ENCODE measurements around the gene ONECUT2. TPM values are rescaled to one million over a fixed set of nuclear protein-coding genes. Genes with fewer than 3 reads are reported as not detected.

The ONECUT2 gene
- total RNA-seq, 2 donors from 2014 or later: 1.9 to 3.6 TPM

DNA sequence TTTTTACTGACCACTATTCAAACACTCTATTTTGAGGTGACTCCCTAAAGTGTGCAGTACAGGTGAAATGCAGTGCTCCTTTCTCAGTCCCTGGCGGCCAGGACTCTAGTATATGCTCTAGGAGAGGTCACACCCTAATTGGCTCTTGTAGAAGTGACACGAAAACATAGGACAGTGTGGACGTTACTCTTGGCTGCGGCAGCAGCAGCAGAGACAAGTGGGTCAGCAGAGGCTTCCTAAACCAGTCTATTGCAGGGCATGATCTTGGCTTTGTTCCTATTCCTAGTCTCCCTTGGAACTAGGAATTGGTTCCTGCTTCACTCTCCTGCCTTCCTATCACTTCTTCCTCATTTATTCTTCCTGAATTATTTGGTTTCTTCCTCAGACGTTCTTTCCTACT lies 10.1 kb upstream of the ONECUT2 start:
- TF ChIP-seq, protein P1, sequence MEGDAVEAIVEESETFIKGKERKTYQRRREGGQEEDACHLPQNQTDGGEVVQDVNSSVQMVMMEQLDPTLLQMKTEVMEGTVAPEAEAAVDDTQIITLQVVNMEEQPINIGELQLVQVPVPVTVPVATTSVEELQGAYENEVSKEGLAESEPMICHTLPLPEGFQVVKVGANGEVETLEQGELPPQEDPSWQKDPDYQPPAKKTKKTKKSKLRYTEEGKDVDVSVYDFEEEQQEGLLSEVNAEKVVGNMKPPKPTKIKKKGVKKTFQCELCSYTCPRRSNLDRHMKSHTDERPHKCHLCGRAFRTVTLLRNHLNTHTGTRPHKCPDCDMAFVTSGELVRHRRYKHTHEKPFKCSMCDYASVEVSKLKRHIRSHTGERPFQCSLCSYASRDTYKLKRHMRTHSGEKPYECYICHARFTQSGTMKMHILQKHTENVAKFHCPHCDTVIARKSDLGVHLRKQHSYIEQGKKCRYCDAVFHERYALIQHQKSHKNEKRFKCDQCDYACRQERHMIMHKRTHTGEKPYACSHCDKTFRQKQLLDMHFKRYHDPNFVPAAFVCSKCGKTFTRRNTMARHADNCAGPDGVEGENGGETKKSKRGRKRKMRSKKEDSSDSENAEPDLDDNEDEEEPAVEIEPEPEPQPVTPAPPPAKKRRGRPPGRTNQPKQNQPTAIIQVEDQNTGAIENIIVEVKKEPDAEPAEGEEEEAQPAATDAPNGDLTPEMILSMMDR (conservative IDR thresholded peaks at IDR 0.05): no peak
- Histone ChIP-seq H3K4me3 (ENCODE audit: low read length) (no peak overlapping the region), H3K9me3 (ENCODE audit: control insufficient read depth, low read length) (no peaks in the 10 kb centered on the region), H3K9ac (ENCODE audit: extremely low read depth, low read length, poor library complexity, severe bottlenecking) (no peak overlapping the region), H3K36me3 (ENCODE audit: control insufficient read depth, insufficient read depth, low read length) (no peaks in the 10 kb centered on the region), H3K27ac (ENCODE audit: low read depth, low read length) (no peak overlapping the region), H3K4me1 (ENCODE audit: control insufficient read depth, insufficient read depth, low read length) (peaks cover 6% of the 10 kb centered on the region), H3K27me3 (ENCODE audit: control insufficient read depth, insufficient read depth, low read length, poor library complexity, severe bottlenecking) (peaks cover 68% of the 10 kb centered on the region)
- peaks cover 63% of the 10 kb centered on the region for H3K27me3 Mint-ChIP-seq (ENCODE audit: insufficient read depth)
- DNase-seq: no peak
- peaks cover 7% of the 10 kb centered on the region for H3K4me1 Mint-ChIP-seq
- no peak overlapping the region for H3K4me3 Mint-ChIP-seq
- no peaks in the 10 kb centered on the region for H3K36me3 Mint-ChIP-seq (ENCODE audit: low read depth)
- peaks cover 2% of the 10 kb centered on the region for H3K9me3 Mint-ChIP-seq
- H3K27ac Mint-ChIP-seq: no peak overlapping the region
- WGBS, 2 experiments (ENCODE audit: insufficient coverage in 1 of 2, insufficient read length in 1 of 2): 88 to 100% methylated on average over 4 to 5 of the region's 5 CpGs

DNA sequence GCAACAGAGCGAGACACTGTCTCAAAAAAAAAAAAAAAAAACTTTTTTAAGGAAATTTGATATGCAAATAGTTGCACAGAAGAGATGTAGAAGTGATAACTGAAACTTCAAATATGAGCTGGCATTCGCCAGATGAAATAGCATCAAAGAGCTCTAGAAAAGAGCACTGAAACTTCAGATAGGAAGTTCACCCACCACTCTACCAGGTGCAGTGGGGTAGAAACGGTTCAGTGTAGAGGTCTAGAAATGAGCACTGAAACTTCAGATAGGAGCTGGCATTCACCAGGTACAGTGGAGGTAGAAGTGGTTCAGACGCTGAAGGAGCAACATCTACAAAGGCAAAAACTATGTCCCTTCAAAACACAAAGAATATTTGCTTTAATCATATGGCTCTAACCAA lies 9.0 kb upstream of the ONECUT2 start:
- H3K4me3 ChIP-seq (ENCODE audit: low read length): no peak overlapping the region
- peaks cover 79% of the 10 kb centered on the region for H3K27me3 ChIP-seq (ENCODE audit: control insufficient read depth, insufficient read depth, low read length, poor library complexity, severe bottlenecking)
- H3K9me3 ChIP-seq (ENCODE audit: control insufficient read depth, low read length): no peaks in the 10 kb centered on the region
- no peak overlapping the region for H3K9ac ChIP-seq (ENCODE audit: extremely low read depth, low read length, poor library complexity, severe bottlenecking)
- peaks cover 2% of the 10 kb centered on the region for H3K9me3 Mint-ChIP-seq
- TF ChIP-seq, protein P1 (conservative IDR thresholded peaks at IDR 0.05): no peak
- no peaks in the 10 kb centered on the region for H3K36me3 ChIP-seq (ENCODE audit: control insufficient read depth, insufficient read depth, low read length)
- H3K27ac Mint-ChIP-seq: no peak overlapping the region
- H3K4me1 Mint-ChIP-seq: peaks cover 14% of the 10 kb centered on the region
- 82% methylated on average over 3 of the region's 4 CpGs; no CpG with 5 or more reads in 1 of the 2 experiments for WGBS, 2 experiments (ENCODE audit: insufficient coverage in 1 of 2, insufficient read length in 1 of 2)
- peaks cover 13% of the 10 kb centered on the region for H3K4me1 ChIP-seq (ENCODE audit: control insufficient read depth, insufficient read depth, low read length)
- H3K27ac ChIP-seq (ENCODE audit: low read depth, low read length): no peak overlapping the region
- no peak overlapping the region for H3K4me3 Mint-ChIP-seq
- H3K36me3 Mint-ChIP-seq (ENCODE audit: low read depth): no peaks in the 10 kb centered on the region
- DNase-seq: no peak
- peaks cover 73% of the 10 kb centered on the region for H3K27me3 Mint-ChIP-seq (ENCODE audit: insufficient read depth)

DNA sequence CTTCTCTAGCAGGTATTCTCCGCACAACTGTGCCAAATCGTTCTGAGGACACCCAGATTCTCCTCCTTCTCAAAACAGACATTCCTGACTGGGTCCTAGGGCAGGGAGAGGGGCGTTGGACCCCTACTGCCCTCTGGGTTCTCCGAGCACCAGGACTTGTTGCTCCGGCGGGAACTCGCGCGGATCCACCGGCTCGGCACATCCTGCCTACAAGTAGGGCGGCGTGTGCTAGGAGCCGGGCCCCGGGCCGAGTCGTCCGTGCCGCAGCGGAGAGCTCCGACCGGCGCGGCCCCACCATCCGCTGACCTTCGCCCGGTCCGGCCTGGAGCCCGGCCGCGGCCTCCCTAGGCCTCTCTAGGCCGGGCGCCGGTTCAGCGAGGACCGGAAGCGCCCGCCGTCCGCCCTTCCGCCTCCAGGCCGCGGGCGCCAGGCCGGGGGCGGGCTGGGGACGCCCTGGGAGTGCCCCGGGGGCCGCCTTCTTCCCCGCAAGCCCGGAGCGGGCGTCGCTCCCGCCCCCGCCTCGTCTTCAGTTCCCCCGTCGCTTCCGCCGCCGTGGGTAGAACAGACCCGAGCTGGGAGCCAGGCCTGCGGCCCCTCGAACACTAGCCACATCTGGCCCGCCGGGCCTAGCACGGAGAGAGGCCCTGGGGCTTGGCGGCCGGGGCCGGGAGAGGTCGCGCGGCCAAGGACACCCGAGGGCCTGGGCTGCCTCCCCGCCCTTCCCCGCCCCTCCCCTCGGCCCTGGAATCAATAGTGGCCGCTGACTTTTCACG lies 7.6 kb upstream of the ONECUT2 start:
- no peaks in the 10 kb centered on the region for H3K36me3 Mint-ChIP-seq (ENCODE audit: low read depth)
- Histone ChIP-seq H3K4me1 (ENCODE audit: control insufficient read depth, insufficient read depth, low read length) (peaks cover 13% of the 10 kb centered on the region), H3K9me3 (ENCODE audit: control insufficient read depth, low read length) (no peaks in the 10 kb centered on the region), H3K27me3 (ENCODE audit: control insufficient read depth, insufficient read depth, low read length, poor library complexity, severe bottlenecking) (peaks cover 93% of the 10 kb centered on the region), H3K9ac (ENCODE audit: extremely low read depth, low read length, poor library complexity, severe bottlenecking) (no peak overlapping the region), H3K4me3 (ENCODE audit: low read length) (no peak overlapping the region), H3K36me3 (ENCODE audit: control insufficient read depth, insufficient read depth, low read length) (no peaks in the 10 kb centered on the region), H3K27ac (ENCODE audit: low read depth, low read length) (no peak overlapping the region)
- peaks cover 26% of the 10 kb centered on the region for H3K4me1 Mint-ChIP-seq
- peak; percentile 81 for DNase-seq
- H3K27ac Mint-ChIP-seq: no peak overlapping the region
- TF ChIP-seq, protein P1 (conservative IDR thresholded peaks at IDR 0.05): no peak
- 21 to 27% methylated on average over 9 to 80 of the region's 80 CpGs for WGBS, 2 experiments (ENCODE audit: insufficient coverage in 1 of 2, insufficient read length in 1 of 2)
- peaks cover 84% of the 10 kb centered on the region for H3K27me3 Mint-ChIP-seq (ENCODE audit: insufficient read depth)
- H3K4me3 Mint-ChIP-seq: peak overlapping the region; percentile 48
- H3K9me3 Mint-ChIP-seq: peaks cover 2% of the 10 kb centered on the region

Data from endodermal cell (in vitro differentiated cells).